ENCODE results near the gene KLK15.
"Not testable (repeated sequence)": the region's sequence is repeated elsewhere in the genome, so short reads cannot be mapped to it uniquely, and the experiment has no call there.

The KLK15 gene

DNA sequence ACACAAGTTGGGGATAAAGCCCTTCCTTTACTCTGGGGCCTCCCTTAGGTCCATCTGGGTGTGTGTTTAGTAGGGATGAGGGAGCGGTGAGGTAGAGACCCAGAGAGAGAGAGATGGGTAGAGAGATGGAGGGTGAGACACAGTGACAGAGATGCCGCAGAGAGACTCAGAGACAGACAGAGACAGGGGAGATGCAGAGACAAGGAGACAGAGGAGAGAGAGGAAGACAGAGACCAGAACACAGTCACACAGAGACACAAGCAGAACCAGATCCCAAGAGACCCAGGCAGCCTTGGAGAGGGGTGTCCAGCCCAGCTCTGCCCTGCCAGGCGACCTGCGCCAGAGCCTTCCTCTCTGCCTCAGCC lies 12.1 kb downstream of the KLK15 start:
- no peak for DNase-seq (ENCODE audit: low read depth in 3 of 3, low spot score in 1 of 3)

DNA sequence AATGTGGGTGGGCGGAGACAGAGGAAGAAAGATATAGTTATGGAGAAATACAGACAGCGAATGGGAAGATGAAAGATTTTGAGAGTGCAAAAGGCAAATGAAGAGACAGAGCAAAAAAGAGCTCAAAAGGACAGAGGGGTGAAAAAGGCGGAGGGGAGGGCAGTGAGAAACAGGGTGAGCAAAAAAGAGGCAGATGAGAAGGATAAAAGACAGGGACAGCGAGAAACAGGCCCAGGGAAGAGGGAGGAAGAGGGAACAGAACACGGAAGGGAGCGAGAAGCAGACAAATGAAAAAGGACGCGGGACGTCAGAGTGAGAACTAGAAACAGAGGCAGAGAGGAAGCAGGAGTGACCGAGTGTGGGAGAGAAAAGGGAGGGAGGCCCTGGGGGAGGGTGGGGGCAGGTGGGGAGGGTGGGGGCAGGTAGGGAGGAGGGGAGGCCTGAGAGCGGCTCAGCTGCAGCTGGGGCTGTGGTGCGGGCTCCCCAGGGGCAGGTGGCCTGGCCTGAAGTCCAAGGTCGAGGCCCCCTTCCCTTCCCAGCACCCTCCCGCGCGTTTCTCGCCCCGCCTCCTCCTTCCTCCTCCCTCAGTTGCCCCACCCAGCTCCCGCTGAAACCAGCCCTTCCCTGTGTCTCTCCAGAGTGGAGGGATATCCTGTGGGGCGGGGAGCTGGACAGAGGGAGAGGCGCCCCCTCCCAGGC lies 12.7 kb downstream of the KLK15 start:
- DNase-seq (ENCODE audit: low read depth in 3 of 3, low spot score in 1 of 3): no peak

DNA sequence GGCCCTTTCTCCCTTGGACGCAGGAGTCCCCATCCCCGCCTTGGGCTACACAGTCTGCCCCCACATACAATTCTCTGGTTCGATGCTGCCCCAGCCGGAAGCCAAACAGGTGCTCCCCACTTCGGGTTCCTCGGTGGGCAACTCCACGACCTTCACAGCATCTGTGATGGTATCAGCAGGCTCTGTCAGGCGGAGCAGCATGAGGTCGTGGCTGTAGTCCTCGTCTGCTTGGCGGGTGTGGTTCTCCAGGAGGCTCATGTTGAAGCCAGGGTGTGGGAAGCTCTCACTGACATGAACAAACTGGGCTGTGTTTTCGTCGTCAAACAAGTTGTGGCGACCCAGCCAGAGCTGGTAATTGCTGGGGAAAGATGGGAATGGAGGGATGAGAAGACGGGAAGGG lies 13.3 kb downstream of the KLK15 start:
- no peak for DNase-seq (ENCODE audit: low read depth in 3 of 3, low spot score in 1 of 3)

DNA sequence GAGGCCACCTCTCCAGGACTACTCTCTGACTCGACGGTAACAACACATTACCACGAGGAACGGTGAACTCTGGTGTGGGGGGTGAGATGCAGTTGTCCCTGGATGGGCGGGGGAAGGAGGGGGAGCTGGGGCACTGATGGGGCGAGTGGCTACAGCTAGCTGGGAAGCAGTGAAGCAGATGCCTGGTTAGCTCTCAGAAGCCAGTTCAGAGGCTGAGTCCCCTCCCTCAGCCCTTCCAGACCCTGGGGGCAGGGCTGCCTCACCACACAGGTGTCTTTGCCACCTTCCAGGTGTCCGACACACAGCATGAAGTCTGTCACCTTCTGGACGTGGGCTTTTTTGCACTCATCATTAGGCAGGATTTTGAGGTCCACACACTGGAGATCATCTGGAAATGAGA lies 13.7 kb downstream of the KLK15 start:
- DNase-seq (ENCODE audit: low read depth in 3 of 3, low spot score in 1 of 3): no peak

DNA sequence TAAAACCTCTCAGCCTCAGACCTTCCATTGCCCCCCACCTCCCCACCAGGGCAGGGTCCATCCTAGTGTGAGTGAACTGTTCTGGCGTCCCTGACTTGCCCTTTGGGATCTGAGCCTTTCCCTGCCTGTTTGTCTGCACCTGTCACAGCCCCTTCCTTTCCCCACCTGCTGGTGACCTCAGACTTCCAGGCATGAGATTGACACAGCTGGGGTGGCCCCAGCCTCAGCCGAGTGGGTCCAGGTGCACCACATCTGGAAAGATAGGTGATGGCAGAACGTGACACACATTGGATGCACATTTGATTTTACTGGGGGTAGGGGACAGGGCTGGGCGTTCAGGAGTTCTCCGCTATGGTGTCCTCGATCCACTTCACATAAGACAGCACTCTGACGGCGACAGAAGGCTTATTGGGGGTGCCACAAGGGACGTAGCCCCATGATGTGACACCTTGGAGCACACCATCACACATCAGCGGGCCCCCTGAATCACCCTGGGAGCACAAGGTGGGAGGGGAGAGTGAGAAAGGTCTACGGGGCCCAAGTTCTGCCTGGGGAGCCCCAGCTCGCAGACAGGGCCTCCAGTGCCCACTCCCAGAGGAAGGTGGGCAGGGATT lies 14.4 kb downstream of the KLK15 start:
- DNase-seq (ENCODE audit: low read depth in 3 of 3, low spot score in 1 of 3): no peak

DNA sequence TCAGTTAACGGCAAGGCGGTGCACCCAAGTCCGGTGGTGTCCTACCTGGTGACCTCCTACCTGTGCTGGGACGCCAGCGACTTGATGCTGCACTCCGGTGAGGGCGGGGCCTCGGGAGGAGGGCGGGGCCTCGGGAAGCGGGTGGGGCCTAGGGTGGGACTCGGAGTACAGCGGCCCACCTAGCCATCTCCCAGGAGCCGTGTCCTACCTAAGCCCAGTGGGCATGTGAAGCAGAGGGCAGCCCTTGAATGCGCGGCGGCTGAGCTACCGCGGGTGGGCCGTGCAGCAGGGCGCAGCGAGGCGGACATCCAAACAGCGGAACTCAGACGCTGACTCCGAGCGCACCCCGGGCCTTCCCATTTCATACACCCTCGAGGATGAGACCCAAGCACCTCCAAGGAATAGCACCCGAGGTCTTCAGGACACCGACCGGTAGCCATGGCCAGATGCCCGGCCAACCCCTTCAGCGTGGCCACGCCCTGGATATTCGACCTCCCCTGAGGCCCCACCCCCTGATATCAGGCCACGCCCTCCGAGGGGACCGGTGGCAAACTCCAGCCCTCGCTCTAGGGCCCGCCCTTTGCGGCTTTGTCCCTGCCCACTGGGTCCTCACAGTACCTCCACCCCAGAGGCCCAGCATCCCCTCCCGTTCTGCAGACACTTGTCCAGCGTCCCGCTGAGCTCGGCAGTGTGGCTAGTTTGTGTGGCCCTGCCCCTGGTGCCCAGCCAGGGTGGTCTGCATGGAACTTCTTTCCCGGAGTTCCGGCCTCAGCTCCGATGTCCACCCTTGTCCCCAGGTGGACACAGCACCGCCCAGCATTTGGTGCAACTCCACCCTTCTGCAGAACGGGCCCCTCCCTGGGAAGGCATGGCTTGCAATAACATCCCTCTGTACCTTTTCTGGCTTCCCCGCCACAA lies 15.2 kb downstream of the KLK15 start:
- DNase-seq (ENCODE audit: low read depth in 3 of 3, low spot score in 1 of 3): peak in 1 of 3 donors; percentile 43

DNA sequence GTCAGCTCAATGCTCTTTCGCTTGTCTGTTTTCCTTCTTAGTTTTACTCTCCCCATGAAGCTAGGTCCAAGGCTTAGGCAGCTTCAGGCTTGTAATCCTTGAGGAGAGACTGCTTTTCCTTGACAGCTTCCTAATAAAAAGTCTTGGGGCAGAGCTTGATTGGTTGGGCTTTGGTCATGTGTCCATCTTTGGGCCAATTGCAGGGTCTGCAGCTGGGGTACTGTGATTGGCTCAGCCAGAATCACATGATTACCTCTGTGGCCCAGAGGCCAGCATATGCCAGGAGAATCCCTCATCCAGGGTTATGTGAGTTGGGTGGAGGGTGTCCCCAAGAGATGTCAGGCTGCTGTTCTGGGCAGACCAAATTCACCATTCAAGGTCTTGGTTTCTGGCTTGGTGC lies 17.9 kb downstream of the KLK15 start:
- no peak for DNase-seq (ENCODE audit: low read depth in 3 of 3, low spot score in 1 of 3)

DNA sequence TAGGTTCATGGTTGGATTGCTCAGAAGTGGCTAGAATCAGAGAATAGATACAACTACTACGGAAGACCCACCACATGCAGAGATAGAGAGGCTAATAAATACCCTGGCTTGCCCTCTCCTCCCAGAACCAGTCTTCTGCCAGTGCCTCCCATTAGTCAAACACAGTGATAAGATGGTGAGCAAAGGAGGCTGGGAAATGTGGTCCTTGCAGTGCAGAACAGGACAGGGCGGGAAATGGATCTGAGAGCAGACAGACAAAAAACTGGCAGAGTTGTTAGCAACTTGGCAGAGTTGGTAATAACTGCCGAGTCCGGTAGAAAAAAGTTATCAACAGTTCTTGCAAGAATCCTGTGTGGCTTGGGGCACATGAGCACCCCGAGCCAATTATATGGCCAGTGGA lies 18.5 kb downstream of the KLK15 start:
- DNase-seq (ENCODE audit: low read depth in 3 of 3, low spot score in 1 of 3): no peak

DNA sequence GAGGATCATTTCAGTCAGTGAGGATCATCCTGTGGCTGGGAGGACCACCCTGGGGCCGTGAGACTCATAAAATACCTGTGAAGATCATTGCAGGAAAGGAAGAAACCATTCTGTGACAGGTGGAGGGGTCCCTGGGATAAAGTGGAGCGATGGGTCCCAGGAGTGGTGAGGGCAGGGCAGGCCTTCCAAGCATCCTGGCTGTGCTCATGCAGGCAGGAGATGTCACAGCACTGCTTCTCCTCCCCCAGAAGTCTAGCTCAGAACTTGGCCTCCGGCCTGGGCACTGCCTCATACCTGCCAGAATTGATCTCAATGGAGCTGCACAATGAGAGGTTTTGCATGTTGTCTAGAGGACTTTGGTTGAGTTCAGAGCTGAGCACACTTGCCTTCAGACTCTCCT lies 20.9 kb downstream of the KLK15 start:
- DNase-seq (ENCODE audit: low read depth in 3 of 3, low spot score in 1 of 3): no peak

DNA sequence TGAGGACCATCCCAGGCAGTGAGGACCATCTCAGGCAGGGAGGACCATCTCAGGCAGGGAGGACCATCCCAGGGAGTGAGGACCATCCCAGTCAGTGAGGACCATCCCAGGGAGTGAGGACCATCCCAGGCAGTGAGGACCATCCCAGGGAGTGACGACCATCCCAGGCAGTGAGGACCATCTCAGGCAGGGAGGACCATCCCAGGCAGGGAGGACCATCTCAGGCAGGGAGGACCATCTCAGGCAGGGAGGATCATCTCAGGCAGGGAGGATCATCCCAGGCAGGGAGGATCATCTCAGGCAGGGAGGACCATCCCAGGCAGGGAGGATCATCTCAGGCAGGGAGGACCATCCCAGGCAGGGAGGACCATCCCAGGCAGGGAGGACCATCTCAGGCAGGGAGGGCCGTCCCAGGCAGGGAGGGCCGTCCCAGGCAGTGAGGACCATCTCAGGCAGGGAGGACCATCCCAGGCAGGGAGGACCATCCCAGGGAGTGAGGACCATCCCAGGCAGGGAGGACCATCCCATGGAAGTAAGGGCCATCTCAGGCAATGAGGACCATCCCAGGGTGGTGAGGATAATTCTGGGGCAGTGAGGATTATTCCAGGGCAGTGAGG lies 21.6 kb downstream of the KLK15 start:
- not testable (repeated sequence) for DNase-seq (ENCODE audit: low read depth in 3 of 3, low spot score in 1 of 3)

DNA sequence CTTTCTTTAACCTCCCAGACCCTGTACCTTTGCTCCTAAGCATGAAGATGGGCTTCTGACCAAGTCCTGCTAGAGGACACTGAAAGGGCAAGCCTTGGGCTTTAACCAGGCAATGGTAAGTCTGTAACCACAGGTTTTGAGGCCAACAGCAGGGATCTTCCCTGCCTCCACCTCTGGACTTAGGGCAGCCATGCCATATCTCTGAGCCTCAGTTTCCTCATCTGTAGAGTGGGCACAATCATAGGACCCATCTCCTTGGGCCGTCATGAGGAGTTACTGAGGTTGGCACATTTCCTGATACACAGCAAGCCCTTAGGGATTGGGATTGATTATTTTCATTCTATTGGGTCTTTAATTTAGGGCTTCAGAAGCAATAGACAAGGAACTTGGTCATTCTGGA lies 24.5 kb downstream of the KLK15 start:
- DNase-seq (ENCODE audit: low read depth in 3 of 3, low spot score in 1 of 3): no peak

DNA sequence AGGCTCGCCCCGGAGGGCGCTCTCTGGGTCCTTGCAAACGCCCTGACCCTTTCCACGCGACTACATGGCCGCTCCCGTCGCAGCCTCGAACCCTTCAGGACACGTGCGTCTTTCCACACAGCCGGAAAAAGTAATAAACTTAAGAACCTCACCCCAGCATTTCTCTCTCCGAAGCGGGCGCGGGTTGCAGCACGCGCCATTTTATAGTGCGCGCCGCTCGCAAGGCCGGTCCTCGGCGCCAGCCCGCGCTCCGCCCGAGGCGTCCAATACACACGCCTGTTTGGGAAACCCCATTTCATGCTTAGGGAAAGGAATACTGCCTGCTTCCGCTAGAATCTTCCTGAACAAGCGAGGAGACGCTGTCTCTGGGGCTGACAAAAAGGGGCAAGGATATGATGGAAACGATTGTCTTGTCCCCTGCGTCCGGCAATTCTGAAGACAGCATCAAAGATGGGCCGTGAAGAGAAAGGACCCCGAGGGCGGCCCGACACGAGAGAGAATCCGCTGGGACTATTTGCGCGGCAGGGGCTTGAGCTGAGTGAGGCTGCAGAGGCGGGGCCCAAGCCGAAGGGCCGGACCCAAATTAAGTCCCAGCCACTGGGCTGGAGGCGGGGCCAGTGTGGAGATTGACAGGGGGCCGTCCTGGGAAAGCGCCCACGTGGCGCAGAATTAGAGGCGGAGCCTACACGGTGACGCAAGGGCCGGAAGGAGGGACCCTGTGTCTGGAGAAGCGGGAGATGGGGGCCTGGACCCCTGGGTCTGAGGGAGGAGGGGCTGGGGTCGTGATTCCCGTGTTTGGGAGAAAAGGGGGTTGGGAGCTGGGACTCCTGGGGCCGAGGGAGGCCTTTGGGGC lies 28.7 kb downstream of the KLK15 start:
- peak; percentile 93 to 96 (median 95) for DNase-seq (ENCODE audit: low read depth in 3 of 3, low spot score in 1 of 3)

DNA sequence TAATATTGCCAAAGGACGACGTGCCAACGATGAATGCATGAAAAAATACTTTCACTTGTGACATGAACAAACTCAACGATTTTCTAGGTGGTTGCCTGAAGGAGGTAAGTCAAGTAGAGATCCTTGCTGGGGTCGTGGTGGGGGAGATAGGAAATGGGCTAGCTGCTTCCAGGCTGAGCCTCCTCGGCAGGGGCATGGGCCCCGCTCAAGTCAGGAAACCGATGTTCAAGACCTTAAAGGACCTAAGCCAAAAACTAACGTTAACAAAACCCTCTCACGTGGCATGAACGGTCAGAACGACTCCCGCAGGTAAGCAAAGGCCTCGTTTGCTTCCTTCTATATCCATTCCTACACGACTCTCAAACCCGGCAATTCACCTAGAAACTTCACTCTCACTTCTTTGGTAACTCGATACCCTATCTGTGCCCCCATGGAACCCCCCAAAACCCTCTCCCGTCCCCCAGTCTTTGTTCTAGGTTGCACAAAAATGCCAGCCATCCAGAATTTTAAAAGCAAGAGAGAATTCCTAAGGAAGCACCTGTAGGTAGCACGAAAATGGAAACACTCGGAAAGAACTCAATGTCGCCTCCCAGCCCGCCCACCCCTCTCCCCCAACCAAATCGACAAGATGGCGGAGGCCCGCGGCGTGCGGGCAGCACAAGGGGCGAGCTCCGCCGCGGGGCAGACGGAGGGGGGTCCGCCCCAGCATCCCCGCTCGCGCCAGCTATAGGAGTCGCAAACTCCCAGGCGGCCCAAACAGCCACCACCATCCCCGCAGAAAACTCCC lies 29.5 kb downstream of the KLK15 start:
- DNase-seq (ENCODE audit: low read depth in 3 of 3, low spot score in 1 of 3): peak in 1 of 3 donors; percentile 37

DNA sequence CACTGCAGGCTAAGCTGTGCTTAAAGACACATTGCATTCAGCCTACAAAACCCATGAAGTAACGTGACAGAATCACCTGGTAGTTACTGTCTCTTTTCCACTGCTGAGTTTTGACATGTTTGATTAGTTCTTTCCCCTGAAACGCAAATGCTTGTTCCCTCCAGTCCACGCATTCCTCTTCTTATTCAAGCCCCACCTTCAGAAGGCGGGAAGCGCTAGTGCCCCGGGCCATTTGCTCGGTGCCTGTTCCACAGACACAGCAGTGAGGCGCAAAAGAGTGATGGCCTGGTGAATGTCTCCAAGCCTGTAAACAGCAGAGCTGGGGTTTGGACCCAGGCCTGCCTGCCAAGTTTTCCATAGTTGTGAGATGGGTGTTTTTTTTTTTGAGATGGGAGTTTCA lies 32.3 kb downstream of the KLK15 start:
- no peak for DNase-seq (ENCODE audit: low read depth in 3 of 3, low spot score in 1 of 3)

DNA sequence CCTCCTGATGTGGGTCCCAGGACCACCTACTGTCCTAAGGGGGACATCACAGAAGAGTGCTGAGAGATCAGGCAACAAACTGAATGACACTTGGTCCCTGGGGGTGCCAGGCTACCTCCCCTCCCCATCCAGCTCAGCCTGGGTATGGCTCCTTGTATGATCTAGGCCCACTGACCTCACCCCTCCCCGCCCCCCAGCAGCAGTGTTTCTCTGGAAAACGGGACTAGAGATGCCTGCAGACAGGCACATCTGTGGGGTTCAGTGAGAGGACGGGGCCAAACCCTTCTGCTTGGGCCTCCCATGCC lies 33.9 kb downstream of the KLK15 start:
- DNase-seq (ENCODE audit: low read depth in 3 of 3, low spot score in 1 of 3): no peak

DNA sequence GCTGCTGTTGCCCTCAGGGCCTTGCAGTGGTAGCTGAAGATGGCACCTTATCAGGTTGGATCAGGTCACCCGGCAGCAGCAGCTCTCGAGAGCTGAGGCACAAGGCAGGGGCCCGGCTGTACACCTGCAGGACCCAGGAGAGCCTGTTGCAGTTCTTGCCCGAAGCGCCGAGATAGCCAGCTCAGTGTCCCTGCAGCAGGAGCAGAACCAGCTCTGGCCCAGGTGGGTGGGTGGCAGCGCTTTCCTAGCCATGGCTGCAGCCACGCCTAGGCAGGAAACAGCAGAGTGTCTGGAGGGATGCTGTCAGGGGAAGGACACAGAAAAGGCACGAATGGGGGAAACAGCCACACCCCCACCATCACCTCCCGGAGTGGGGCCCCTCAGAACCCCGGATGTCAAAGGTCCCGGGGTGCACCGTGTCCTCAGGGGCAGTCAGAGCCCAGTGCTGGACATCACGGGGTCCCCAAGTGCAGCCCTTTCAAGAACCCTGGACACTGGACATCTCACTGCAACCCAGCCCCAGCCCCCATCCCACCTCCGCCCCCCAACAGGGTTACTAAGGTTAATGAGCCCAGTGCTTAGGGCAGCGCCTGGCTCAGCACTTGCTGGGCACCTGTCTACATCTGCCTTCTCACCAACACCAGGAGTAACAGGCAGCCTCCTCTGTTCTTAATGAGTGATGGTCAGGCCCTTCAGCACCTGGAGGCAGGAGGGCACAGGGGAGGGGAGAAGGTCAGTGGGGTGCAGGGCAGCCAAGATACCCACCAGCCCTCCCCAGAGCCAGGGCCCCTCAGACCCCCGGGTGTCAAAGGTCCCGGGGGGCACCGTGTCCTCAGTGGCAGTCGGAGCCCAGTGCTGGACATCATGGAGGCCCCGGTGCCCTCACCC lies 34.5 kb downstream of the KLK15 start:
- DNase-seq (ENCODE audit: low read depth in 3 of 3, low spot score in 1 of 3): no peak

DNA sequence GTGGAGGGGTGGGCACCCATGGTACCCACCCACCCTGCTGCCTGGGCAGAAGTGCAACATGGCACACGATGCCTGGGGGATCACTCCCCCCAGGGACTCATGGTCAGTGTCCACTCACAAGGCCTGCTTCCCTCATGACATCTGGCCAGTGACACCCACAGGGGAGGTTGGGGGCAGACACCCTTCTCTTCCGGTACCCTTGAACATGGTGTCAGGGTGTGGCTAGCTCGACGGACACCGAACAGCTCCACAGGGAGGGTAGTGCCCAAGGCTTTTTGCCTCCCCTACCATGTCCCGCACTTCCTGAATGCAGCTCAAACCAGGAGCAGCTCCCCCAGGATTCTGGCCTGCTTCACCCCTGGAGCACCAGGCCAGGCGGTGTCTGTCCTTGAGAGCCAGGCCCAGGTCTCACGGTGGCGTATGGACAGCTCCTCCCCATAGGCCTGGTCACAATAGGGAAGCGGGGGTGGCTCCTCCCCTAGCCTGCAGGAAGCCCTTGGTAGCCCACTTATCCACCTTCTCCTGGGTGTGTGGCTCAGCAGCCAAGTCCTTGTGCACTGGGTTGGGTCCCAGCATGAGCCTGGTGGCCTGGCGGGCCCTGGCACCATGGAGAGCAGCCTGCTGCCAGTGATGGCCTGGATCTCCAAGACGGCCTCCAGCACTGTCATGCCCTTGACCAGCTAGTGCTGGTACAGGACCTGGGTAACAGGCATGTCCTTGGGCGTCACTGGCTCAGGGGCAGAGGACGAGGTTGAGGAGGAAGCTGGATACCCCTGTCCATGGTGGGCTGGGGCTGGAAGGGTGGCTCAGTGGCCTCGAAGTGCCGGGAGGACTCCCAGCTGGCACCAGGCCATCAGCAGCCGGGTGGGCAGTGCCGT lies 35.4 kb downstream of the KLK15 start:
- DNase-seq (ENCODE audit: low read depth in 3 of 3, low spot score in 1 of 3): no peak

DNA sequence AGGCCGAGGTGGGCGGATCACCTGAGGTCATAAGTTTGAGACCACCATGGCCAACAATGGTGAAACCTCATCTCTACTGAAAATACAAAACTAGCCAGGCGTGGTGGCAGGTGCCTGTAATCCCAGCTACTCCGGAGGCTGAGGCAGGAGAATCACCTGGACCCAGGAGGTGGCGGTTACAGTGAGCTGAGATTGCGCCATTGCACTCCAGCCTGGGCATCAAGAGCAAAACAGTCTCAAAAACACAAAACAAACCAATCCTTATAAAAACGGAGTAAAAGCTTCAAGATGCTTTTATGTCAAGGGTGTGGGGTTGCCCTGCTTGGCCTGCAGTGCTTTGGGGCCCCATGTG lies 36.0 kb downstream of the KLK15 start:
- DNase-seq (ENCODE audit: low read depth in 3 of 3, low spot score in 1 of 3): no peak
